GM18951 (cell line): ENCODE data around the gene TBXT.
"Not testable (repeated sequence)": the region's sequence is repeated elsewhere in the genome, so short reads cannot be mapped to it uniquely, and the experiment has no call there.

Experiments used
- POLR2A ChIP-seq: IDR thresholded peaks from 4 replicates; pipeline ENCODE4 v1.6.1; 2011; ENCODE audit warnings: mild to moderate bottlenecking; ENCODE audit not compliant: insufficient read length, insufficient read depth; ENCODE audit errors: extremely low read depth
- in situ Hi-C: fragments of 300-500 bp; cut with MboI; formaldehyde crosslinking; loops from one replicate; pipeline ENCODE4 v1.12.0; 2022; ENCODE audit warnings: low sequenced_read_pairs, mixed read lengths, inconsistent platforms; ENCODE audit not compliant: unreplicated experiment

TBXT gene

DNA sequence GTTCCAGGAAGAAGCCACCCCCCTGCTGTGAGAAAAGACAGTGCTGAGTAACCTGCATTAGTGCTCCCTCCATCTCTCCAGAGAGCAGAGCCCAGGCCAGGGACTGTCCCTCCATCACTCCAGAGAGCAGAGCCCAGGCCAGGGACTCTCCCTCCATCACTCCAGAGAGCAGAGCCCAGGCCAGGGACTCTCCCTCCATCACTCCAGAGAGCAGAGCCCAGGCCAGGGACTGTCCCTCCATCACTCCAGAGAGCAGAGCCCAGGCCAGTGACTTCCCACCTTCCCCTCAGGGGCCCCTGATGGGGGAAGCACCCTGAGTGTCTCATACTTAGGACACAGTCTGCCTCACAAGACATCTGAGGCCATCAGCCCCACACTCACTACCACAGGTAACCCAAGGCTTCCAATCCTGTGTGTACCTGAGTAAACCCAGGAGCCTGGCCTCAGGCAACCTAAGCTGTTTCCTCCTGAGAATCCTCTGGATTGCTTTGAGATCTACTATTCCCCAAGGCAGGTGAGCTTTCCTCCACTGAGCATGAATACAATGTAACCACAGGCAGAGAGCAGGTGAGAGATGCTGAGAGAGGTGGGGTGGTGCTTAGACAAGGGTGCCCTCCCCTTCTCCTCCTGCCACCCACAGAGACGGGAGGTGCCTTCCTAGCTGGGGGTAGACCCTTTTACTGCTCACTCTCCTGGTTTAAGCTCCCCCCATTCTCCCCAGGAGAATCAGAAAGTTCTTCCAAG lies 4.9 kb downstream of the TBXT start:
- in situ Hi-C loops = no loop called here
- TF ChIP-seq POLR2A = no peak

DNA sequence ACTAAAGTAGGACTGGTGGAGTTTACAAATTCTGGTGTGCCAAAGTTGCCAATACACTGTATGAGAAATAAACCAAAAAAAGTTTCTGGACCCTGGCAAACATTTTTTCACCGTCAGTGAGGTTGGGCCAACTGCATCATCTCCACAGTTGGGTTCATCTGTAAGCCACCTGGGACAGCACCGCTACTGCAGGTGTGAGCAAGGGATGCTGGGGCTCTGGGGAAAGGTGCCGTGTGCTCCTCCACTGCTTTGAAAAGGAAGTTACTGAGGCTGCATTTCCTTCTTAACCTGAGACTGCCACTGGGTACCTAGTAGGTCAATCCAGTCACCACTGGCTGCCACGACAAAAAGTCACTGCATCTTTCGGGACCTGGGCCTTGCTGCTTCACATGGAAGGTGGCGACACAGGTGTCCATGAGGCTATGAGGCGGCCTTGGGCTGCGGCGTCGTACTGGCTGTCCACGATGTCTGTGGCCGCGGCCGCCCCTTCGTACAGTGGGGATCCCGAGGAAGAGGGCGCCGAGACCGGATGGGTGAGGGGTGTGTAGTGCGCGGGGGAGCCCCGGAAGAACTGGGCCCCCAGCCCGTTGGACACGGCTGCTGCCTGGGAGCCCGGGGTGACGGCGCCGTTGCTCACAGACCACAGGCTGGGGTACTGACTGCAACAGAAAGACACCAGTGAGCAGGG lies 9.6 kb downstream of the TBXT start:
- in situ Hi-C loops = no loop called here
- TF ChIP-seq POLR2A = no peak

DNA sequence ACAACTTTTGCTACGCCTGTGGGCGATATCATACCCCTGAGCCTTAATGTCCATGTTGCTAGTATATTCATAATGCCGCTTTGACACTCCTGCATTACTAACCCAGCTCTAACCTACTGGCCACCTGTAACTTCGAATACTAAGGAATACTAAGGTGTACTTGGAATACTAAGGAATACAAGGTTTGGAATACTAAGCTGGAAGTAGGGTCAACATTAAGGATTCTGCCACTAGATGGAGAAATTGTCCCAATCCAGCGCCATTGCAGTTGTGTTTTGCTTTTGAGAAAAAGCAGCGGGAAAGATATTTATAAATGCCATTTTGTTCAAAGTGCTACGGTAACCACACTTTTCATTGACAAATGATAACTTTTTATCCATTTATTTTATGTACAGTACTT lies 10.7 kb downstream of the TBXT start:
- no peak for TF ChIP-seq POLR2A
- in situ Hi-C loops = no loop called here

DNA sequence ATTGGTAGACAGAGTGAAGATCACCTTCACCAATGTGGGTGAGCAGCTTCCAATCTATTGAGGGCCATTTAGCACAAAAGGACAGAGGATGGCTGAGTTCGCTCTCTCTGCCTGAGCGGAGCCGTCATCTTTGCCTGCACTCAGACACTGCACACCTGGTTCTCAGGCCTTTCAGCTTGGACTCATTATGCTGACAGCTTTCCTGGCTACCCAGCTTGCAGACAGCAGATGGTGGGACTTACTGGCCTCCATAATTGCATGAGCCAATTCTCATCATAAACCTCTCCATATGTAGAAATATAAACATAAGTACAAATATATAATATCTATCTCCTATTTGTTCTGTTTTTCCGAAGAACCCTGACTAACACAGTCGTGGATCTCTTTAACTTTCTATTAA lies 13.7 kb downstream of the TBXT start:
- TF ChIP-seq POLR2A = no peak
- in situ Hi-C loops = no loop called here

DNA sequence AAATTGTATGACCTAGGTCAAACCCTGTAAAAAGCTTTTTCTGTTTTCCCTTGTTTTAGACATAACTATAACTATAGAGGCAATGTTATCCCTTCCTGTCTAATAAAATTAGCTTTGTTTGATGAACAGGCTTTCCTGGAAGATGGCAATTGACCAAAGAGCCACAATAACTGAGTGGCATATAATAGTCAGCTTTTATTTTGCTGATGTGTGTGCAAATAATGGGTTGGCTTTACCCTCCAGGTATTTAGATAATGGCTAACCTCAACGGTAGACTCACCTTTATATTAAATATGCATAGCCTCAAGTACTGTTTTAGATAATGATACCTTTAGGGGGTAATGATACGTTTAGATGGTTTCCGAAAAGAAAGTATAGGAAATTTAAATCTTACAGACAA lies 15.0 kb downstream of the TBXT start:
- in situ Hi-C loops = no loop called here
- no peak for TF ChIP-seq POLR2A

DNA sequence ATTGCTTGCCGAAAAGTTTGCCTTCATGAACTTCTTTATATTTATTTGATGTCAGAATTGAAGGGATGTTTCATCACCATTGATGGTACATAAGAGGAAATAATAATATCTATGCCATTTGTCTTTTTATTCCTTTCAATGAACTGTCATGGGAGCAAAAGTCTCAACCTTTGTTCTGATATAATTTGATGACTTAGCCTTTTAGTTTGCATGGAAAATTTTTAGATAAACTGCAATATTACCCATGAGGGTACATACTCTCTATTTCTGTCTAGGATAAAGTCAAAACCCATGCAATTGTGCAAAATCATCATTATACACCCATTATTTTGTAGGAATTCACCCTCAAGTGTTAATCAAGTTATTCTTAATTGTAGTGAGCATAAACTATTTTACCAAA lies 15.9 kb downstream of the TBXT start:
- in situ Hi-C loops = no loop called here
- TF ChIP-seq POLR2A = no peak

DNA sequence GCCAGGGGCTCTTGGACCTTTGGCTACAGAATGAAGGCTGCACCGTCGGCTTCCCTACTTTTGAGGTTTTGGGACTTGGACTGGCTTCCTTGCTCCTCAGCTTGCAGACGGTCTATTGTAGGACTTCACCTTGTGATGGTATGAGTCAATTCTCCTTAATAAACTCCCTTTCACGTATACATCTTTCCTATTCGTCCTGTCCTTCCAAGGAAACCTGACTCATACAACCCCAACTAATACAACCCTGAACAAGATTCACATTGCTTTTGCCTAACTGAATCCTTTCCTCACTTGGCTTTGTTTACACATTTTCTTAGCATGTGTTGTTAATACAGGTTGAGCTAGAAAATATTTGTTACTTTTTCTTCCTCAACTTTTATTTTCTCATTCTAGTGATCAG lies 21.9 kb downstream of the TBXT start:
- TF ChIP-seq POLR2A = no peak
- in situ Hi-C loops = no loop called here

DNA sequence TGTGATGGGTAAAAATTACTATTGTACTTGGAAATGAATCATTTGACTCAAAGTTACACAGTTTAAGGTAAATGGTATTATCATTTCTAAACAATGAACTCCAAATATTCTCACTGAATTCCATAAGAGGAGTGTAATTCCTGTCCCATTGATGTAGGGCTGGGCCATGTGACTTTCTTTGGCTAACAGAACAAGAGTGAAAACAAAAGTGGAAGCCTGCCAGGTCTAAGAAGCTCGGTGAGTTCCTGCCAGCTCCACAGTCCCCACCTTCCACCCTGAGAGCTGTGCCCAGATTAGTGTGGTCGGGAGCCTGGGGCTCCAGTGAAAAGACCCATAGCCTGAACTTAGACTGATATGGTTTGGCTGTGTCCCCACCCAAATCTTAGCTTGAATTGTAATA lies 24.6 kb downstream of the TBXT start:
- in situ Hi-C loops = no loop called here
- no peak for TF ChIP-seq POLR2A

DNA sequence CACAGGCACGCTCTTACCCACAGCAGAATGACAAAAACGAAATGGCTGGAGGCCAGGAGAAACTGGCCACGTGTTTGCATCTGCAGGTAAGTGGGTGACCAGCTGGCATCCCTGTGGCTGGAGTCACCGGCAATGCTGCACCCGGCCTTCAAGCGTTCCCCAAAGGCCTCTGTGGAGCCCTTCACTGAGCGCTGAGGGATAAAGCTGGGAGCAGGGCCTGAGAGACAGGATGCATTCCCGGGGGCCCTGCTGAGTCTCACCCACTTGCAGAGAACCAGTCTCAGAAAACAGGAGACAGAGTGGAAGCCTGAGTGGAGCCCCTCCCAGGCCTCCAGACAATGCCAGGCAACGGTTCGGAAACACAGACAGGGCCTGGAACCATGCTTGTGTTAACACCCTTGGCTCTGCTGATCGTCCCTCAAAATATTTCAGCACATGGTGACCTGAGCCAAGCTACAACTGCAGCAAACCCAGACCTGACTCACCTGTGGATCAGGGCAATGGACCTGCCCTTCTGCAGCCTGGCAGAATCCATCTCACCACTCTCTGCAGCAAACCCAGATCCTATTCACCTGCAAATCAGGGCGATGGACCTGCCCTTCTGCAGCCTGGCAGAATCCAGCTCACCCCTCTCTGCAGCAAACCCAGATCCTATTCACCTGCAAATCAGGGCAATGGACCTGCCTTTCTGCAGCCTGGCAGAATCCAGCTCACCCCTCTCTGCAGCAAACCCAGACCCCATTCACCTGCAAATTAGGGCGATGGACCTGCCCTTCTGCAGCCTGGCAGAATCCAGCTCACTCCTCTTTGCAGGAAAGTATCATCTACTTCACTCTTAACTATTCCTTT lies 39.8 kb downstream of the TBXT start:
- TF ChIP-seq POLR2A = no peak
- in situ Hi-C loops = no loop called here

DNA sequence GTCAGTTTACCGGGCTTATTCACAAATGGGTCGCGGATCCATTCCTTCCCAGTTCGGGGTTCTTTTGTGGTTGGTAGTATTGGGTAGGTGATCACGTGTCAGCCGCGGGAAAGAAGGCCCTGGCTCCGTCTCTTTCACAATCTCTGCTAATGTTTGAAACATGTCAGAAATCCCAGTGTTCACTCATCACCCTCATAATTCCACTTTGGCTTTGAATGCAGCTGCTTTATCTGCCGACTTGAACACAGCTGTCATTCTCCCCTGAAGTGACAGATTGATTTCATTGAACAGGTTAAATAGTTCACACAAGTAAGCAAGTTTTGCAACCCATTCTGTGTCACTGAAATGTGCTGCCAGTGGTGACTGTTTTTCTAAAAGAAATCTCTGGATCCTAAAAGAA lies 44.5 kb downstream of the TBXT start:
- in situ Hi-C loops = not testable (repeated sequence)

DNA sequence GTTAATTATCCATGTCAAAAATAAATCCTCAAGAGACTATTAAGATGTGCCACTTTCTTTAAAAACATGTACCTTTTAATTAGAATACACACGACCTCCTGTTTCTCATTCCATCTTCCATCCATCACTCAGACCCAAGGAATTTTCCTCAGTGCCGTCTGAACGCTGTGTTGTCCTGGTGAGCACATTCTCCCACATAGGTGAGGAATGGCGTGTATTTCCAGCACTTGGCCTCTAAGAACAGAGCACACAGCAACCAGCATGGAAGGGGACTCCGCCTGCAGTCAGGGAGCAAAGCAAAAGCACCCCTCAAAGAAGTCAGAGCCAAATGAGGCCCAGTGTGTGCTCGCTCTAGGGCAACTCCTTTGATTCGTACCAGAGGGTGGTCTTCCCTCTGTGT lies 45.9 kb downstream of the TBXT start:
- TF ChIP-seq POLR2A = no peak

DNA sequence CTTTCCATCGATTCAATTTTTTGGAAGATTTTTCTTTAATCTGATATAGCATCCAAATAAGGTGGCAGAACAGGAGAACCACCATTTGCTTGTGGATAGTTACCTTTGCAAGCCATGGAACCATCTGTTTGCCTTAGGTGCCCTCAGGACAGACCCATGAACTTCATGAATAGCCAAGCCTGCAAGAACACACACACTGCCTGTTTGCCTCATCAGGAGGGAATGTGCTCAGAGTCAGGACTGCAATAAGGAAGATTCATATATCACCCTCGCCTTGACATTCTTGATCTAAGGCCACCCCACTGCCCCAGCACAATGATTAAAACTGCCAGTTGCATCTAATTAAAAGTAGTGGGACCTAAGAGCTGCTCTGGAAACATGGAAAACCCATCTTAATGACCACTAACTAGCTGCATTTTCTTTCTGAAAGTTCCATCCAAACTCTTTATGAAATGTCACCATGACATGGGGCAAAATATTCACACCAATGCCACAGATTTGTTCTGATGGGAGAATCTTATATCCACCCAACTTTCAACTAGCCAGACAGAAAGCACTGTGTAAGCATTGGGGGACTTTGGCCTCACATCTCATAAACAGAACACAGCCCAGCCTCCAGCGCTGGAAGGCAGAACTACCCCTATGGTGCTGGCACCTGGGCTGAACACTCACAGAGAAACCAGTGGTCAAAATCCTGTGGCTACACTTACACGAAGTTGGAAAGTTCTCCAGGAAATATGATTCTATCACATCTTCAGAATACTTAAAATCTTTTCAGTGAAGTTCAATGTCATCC lies 48.3 kb downstream of the TBXT start:
- no peak for TF ChIP-seq POLR2A
- in situ Hi-C loops = no loop called here

More for the DNA sequence above, 45.9 kb downstream of the TBXT start:
- in situ Hi-C loops = no loop called here

DNA sequence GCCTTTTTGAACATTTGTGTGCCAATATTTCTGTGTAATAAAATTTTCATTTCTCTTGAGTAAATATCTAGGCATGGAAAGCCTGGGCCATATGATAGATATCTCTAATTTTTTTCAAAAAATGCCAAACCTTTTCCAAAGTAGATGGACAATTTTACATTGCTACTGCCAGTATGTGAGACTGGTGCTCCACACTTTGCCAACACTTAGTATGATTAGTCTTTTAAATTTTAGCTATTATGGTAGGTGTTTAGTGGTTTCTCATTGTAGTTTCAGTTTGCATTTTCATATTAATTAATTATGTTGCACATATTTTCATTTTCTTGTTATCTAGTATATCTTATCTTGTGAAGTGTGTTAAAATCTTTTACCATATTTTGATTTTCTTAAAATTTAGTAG lies 52.0 kb downstream of the TBXT start:
- TF ChIP-seq POLR2A = no peak
- in situ Hi-C loops = no loop called here
